ENCODE data around the gene PCDHB11.
A peak's percentile ranks its signal among the peaks of the same experiment; 100 is the strongest.
"Not testable (repeated sequence)": the region's sequence is repeated elsewhere in the genome, so short reads cannot be mapped to it uniquely, and the experiment has no call there.

Gene PCDHB11

DNA sequence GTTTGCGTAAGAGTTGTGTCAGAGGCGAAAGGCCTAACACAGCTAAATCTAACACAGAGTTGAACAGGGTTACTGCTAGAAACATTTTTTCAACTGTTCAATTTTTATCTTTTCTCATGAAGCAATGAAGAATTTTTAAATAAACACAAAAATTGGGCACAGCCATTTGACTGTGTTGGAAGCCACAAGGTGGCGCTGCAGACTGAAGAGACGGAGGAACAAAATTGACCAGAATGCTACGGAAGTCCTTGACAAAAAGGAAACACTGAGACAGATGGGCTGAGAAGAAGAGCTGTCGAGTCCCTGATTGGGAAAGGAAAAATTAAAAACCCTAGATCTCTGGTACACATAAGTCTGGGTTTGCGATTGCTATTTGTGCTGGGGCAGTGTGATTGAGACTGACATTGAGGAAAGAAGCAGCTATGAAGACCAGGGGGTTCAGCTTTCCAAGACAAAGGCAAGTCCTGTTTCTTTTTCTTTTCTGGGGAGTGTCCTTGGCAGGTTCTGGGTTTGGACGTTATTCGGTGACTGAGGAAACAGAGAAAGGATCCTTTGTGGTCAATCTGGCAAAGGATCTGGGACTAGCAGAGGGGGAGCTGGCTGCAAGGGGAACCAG lies 12.4 kb upstream of the PCDHB11 start, which contains the start of gene PCDHB9:
Gene PCDHB9, plus strand, starts transcription at position 265 of the 616 bp plus-strand sequence. Its CDS starts 158 bp downstream, at position 423.
- Histone ChIP-seq H3K27me3 (ENCODE audit: insufficient read depth, poor library complexity, severe bottlenecking) (no peaks in the 10 kb centered on the region), H3K4me3 (replicated peaks; ENCODE audit: insufficient read depth, low read length) (no peak within 1 kb of the TSS), H3K27ac (replicated peaks) (no peak within 1 kb of the TSS)
- TF ChIP-seq, protein P1, sequence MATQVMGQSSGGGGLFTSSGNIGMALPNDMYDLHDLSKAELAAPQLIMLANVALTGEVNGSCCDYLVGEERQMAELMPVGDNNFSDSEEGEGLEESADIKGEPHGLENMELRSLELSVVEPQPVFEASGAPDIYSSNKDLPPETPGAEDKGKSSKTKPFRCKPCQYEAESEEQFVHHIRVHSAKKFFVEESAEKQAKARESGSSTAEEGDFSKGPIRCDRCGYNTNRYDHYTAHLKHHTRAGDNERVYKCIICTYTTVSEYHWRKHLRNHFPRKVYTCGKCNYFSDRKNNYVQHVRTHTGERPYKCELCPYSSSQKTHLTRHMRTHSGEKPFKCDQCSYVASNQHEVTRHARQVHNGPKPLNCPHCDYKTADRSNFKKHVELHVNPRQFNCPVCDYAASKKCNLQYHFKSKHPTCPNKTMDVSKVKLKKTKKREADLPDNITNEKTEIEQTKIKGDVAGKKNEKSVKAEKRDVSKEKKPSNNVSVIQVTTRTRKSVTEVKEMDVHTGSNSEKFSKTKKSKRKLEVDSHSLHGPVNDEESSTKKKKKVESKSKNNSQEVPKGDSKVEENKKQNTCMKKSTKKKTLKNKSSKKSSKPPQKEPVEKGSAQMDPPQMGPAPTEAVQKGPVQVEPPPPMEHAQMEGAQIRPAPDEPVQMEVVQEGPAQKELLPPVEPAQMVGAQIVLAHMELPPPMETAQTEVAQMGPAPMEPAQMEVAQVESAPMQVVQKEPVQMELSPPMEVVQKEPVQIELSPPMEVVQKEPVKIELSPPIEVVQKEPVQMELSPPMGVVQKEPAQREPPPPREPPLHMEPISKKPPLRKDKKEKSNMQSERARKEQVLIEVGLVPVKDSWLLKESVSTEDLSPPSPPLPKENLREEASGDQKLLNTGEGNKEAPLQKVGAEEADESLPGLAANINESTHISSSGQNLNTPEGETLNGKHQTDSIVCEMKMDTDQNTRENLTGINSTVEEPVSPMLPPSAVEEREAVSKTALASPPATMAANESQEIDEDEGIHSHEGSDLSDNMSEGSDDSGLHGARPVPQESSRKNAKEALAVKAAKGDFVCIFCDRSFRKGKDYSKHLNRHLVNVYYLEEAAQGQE (IDR thresholded peaks at IDR 0.05; ENCODE audit: insufficient replicate concordance, low read depth): no peak
- TF ChIP-seq, protein P2, sequence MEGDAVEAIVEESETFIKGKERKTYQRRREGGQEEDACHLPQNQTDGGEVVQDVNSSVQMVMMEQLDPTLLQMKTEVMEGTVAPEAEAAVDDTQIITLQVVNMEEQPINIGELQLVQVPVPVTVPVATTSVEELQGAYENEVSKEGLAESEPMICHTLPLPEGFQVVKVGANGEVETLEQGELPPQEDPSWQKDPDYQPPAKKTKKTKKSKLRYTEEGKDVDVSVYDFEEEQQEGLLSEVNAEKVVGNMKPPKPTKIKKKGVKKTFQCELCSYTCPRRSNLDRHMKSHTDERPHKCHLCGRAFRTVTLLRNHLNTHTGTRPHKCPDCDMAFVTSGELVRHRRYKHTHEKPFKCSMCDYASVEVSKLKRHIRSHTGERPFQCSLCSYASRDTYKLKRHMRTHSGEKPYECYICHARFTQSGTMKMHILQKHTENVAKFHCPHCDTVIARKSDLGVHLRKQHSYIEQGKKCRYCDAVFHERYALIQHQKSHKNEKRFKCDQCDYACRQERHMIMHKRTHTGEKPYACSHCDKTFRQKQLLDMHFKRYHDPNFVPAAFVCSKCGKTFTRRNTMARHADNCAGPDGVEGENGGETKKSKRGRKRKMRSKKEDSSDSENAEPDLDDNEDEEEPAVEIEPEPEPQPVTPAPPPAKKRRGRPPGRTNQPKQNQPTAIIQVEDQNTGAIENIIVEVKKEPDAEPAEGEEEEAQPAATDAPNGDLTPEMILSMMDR (IDR thresholded peaks at IDR 0.05; ENCODE audit: insufficient read depth, low read length): peak; percentile 23
- DNase-seq (ENCODE audit: low read depth in 1 of 2, low spot score in 1 of 2): no peak

DNA sequence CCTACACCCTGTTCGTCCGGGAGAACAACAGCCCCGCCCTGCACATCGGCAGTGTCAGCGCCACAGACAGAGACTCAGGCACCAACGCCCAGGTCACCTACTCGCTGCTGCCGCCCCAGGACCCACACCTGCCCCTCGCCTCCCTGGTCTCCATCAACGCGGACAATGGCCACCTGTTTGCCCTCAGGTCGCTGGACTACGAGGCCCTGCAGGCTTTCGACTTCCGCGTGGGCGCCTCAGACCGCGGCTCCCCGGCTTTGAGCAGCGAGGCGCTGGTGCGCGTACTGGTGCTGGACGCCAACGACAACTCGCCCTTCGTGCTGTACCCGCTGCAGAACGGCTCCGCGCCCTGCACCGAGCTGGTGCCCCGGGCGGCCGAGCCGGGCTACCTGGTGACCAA lies 10.7 kb upstream of the PCDHB11 start:
- H3K4me3 ChIP-seq (replicated peaks; ENCODE audit: insufficient read depth, low read length); DNase-seq (ENCODE audit: low read depth in 1 of 2, low spot score in 1 of 2); H3K27me3 ChIP-seq (ENCODE audit: insufficient read depth, poor library complexity, severe bottlenecking); H3K27ac ChIP-seq (replicated peaks): not testable (repeated sequence)

DNA sequence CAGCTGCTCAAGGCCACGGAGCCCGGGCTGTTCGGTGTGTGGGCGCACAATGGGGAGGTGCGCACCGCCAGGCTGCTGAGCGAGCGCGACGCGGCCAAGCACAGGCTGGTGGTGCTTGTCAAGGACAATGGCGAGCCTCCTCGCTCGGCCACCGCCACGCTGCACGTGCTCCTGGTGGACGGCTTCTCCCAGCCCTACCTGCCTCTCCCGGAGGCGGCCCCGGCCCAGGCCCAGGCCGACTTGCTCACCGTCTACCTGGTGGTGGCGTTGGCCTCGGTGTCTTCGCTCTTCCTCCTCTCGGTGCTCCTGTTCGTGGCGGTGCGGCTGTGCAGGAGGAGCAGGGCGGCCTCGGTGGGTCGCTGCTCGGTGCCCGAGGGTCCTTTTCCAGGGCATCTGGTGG lies 10.3 kb upstream of the PCDHB11 start:
- H3K27me3 ChIP-seq (ENCODE audit: insufficient read depth, poor library complexity, severe bottlenecking); H3K27ac ChIP-seq (replicated peaks); DNase-seq (ENCODE audit: low read depth in 1 of 2, low spot score in 1 of 2); H3K4me3 ChIP-seq (replicated peaks; ENCODE audit: insufficient read depth, low read length): not testable (repeated sequence)

DNA sequence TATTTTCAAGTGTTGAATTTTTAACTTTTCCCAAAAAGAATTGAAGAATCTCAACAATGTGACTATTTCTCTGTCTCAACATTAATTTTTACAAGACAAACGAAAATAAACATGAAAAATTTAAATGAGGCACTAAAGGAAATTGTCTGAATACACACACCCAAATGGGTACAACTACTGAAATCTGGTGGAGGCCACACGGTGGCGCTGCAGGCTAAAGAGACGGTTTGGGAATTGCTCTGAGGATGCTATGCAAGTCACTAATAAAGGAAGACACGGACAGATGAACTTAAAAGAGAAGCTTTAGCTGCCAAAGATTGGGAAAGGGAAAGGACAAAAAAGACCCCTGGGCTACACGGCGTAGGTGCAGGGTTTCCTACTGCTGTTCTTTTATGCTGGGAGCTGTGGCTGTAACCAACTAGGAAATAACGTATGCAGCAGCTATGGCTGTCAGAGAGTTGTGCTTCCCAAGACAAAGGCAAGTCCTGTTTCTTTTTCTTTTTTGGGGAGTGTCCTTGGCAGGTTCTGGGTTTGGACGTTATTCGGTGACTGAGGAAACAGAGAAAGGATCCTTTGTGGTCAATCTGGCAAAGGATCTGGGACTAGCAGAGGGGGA lies 7.2 kb upstream of the PCDHB11 start, which contains the start of gene PCDHB10:
Gene PCDHB10, plus strand, starts transcription at position 244 of the 616 bp plus-strand sequence. Its CDS starts 200 bp downstream, at position 444.
- TF ChIP-seq, protein P1 (IDR thresholded peaks at IDR 0.05; ENCODE audit: insufficient replicate concordance, low read depth): no peak
- TF ChIP-seq GABPA (IDR thresholded peaks at IDR 0.05; ENCODE audit: low read depth) (no peak), POLR2AphosphoS5 (IDR thresholded peaks at IDR 0.05; ENCODE audit: low read depth) (no peak), SPI1 (IDR thresholded peaks at IDR 0.05; ENCODE audit: borderline replicate concordance, low read depth) (no peak)
- TF ChIP-seq, protein P2 (IDR thresholded peaks at IDR 0.05; ENCODE audit: insufficient read depth, low read length): no peak
- no peak within 1 kb of the TSS for H3K4me3 ChIP-seq (replicated peaks; ENCODE audit: insufficient read depth, low read length)
- H3K27me3 ChIP-seq (ENCODE audit: insufficient read depth, poor library complexity, severe bottlenecking): no peaks in the 10 kb centered on the region
- no peak within 1 kb of the TSS for H3K27ac ChIP-seq (replicated peaks)
- DNase-seq (ENCODE audit: low read depth in 1 of 2, low spot score in 1 of 2): peak in 1 of 2 experiments; percentile 36

DNA sequence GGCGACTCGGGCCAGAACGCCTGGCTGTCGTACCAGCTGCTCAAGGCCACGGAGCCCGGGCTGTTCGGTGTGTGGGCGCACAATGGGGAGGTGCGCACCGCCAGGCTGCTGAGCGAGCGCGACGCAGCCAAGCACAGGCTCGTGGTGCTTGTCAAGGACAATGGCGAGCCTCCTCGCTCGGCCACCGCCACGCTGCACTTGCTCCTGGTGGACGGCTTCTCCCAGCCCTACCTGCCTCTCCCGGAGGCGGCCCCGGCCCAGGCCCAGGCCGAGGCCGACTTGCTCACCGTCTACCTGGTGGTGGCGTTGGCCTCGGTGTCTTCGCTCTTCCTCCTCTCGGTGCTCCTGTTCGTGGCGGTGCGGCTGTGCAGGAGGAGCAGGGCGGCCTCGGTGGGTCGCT lies 5.1 kb upstream of the PCDHB11 start:
- not testable (repeated sequence) for H3K4me3 ChIP-seq (replicated peaks; ENCODE audit: insufficient read depth, low read length)

More for the DNA sequence above, 5.1 kb upstream of the PCDHB11 start:
- H3K27ac ChIP-seq (replicated peaks); DNase-seq (ENCODE audit: low read depth in 1 of 2, low spot score in 1 of 2); H3K27me3 ChIP-seq (ENCODE audit: insufficient read depth, poor library complexity, severe bottlenecking): not testable (repeated sequence)

Measured in HL-60 (cell line).